Stimulated activated naive CD8-positive, alpha-beta T cell treated with anti-CD3 and anti-CD28 coated beads, Interleukin-15, Interleukin-2, amounts not matched to agents 100 U/mL and 50 U/mL, for 24 hours (primary cell): Measurements from ENCODE around the gene RARS2.
"Not testable (repeated sequence)": the region's sequence is repeated elsewhere in the genome, so short reads cannot be mapped to it uniquely, and the experiment has no call there.

Experiments used
- ATAC-seq: fragments of 150-1000 bp; cut with Tn5 transposase; one replicate; pipeline ENCODE4 v1.10.0; 2021
- DNase-seq: peaks from one replicate; pipeline ENCODE4 v3.0.0; 2021

RARS2 gene, protein sequence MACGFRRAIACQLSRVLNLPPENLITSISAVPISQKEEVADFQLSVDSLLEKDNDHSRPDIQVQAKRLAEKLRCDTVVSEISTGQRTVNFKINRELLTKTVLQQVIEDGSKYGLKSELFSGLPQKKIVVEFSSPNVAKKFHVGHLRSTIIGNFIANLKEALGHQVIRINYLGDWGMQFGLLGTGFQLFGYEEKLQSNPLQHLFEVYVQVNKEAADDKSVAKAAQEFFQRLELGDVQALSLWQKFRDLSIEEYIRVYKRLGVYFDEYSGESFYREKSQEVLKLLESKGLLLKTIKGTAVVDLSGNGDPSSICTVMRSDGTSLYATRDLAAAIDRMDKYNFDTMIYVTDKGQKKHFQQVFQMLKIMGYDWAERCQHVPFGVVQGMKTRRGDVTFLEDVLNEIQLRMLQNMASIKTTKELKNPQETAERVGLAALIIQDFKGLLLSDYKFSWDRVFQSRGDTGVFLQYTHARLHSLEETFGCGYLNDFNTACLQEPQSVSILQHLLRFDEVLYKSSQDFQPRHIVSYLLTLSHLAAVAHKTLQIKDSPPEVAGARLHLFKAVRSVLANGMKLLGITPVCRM

DNA sequence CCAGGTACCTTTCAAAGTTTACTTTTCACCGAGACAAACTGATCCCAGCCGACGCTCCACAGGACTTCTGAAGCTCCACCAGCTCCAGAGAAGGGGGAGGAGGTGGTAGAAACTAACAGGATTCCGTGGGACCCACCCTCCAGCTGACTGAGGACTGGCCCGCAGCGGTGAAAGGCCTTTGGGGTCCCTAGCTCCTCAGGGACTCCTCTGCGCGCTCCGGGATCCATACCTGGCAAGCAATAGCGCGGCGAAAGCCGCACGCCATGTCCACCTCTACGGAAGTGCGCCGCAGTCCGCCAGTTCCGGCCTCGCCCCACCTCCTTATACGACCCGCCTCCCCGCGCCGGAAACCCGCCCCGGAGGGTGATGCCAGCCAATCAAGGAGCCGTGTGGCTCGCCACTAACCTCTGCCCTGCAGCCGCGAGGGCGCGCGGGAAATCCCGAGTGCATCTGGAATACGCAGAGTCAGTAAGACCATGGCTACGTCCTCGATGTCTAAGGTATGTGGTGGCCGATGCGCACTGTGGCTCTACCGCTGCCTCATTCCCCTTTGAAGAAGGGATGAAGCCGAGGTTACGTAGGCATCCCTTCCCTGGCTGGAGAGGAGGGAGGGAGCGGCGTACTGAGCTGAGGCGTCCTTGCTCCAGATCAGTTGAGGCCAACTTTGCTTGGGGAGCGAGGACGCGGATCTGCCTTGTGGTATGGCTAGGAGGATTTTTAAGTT lies at the start of gene RARS2, which contains the start of gene ORC3:
Gene RARS2, minus strand, starts transcription at position 295 of the 724 bp plus-strand sequence. Its CDS starts 30 bp downstream, at position 265.
Gene ORC3, plus strand, starts transcription at position 443 of the 724 bp plus-strand sequence. Its CDS starts 34 bp downstream, at position 477.
- ATAC-seq = peak; percentile 100
- peak; percentile 97 for DNase-seq

DNA sequence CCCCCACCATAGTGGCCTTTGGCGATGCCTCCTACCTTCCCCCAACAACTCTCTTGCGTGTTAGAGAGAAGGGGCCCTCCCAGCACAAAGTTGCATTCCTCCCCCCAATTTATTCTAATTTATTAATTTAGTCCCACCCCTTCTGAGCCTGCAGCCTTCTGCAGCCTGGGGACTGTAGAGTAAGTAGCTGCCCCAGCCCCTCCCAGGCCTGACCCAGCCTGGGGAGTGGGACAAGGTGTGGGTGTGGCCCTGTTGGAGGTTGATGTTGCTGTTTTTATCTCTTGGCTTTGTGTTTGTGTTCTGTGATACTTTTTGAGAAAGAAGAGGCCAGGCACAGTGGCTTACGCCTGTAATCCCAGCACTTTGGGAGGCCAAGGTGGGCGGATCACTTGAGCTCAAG lies 49.6 kb upstream of the RARS2 start:
- DNase-seq (no peak), ATAC-seq (no peak)

DNA sequence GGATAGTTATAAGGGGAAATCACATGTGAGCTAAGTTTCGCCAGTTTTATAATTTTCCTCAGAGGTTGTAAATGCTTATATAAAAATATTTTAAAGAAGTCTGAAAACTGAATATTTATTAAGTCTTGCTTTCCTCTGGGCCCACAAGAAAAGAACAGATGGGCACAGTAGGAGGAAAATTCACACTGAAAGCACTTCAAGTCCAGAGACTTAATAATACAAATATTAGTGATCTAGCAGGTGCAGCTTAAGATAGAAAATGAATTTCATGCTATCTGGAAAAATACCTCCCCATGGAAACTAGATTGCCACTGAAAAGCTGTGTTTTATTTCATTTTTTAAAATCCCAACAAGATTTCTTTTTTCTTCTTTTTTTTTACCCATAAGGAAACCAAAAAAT lies 47.3 kb upstream of the RARS2 start:
- no peak for ATAC-seq
- DNase-seq = no peak

GRCh38 chr6:87636315-87636714 lies 46.5 kb upstream of the RARS2 start:
- ATAC-seq (no peak), DNase-seq (no peak)

- DNase-seq (no peak), ATAC-seq (no peak)
These were observed 44.1 kb upstream of the RARS2 start for GRCh38 chr6:87633851-87634250.

- no peak for ATAC-seq
- DNase-seq = no peak
These were observed 41.0 kb upstream of the RARS2 start for GRCh38 chr6:87630746-87631145.

- ATAC-seq = no peak
- no peak for DNase-seq
These were observed 39.1 kb upstream of the RARS2 start for GRCh38 chr6:87628881-87629280.

- no peak for ATAC-seq
These were observed 38.6 kb upstream of the RARS2 start for GRCh38 chr6:87628424-87628823.

GRCh38 chr6:87623248-87623647 lies 33.5 kb upstream of the RARS2 start:
- ATAC-seq (no peak), DNase-seq (no peak)

More at GRCh38 chr6:87628424-87628823, 38.6 kb upstream of the RARS2 start:
- DNase-seq = no peak

DNA sequence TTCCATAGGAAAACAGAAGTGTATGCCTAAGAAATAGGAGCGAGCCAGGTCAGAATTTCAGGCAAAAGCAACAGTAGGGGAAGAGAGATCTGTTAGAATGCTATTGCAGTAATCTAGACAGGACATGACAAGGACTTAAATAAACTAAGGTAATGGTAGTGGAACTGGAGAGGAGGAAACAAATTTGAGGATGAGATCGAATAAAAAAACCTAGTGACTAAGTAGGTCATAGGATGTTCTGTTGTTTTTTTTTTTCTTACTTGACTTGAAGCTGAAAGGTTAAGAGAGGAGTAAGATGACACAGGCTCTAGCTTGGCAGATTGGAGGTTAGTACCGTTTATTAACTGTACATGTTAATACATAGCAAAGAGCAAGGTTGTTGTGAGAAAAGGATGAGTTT lies 28.7 kb upstream of the RARS2 start:
- DNase-seq (no peak), ATAC-seq (no peak)

- ATAC-seq (no peak), DNase-seq (no peak)
These were observed 27.6 kb upstream of the RARS2 start for GRCh38 chr6:87617405-87617804.

GRCh38 chr6:87613018-87613417 lies 23.2 kb upstream of the RARS2 start:
- ATAC-seq, DNase-seq: not testable (repeated sequence)

DNA sequence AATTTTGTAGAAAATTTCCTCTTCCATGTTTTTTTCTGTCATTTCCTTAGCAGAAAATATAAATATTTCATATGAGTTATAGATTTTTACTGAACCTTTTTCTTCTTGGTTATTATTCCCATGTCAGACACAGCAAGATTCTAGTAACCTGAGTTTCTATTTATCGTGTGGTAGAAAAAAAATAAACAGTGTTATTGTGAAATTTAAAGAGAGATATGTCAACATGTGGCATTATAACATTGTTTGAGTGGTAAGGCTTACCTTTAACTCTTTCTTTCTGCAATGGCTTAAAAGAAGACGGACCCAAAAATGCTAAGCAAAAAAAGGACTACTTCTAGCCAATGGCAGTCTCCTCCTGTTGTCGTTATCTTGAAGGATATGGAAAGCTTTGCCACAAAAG lies 19.0 kb upstream of the RARS2 start:
- DNase-seq (no peak), ATAC-seq (no peak)

DNA sequence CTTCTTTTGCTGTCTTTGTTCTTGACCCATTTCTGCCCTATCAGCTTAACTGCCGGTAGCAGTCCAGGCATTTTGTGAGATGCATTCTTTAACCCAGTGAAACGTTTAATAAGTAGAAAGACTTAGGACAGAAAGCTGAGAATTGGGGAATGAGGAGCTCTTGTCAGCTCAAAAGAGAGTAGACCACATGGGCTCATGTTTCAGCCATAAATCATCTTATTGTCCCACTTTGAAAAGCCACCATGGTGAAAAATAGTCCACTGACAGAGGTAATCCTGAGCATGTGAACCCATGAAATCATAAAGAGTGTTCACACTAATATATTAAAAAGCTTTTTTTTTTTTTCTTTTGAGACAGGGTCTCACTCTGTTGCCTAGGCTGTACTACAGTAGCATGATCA lies 16.4 kb upstream of the RARS2 start:
- ATAC-seq (no peak), DNase-seq (no peak)

- ATAC-seq = no peak
- no peak for DNase-seq
These were observed 10.8 kb upstream of the RARS2 start for GRCh38 chr6:87600576-87600975.

GRCh38 chr6:87590990-87591389 lies 1.2 kb upstream of the RARS2 start:
- ATAC-seq (no peak), DNase-seq (no peak)

GRCh38 chr6:87590417-87590880 lies 662 bp upstream of the RARS2 start:
- no peak for ATAC-seq
- no peak for DNase-seq

- no peak for ATAC-seq
- DNase-seq = no peak
These were observed 905 bp downstream of the RARS2 start for GRCh38 chr6:87588756-87589407.

DNA sequence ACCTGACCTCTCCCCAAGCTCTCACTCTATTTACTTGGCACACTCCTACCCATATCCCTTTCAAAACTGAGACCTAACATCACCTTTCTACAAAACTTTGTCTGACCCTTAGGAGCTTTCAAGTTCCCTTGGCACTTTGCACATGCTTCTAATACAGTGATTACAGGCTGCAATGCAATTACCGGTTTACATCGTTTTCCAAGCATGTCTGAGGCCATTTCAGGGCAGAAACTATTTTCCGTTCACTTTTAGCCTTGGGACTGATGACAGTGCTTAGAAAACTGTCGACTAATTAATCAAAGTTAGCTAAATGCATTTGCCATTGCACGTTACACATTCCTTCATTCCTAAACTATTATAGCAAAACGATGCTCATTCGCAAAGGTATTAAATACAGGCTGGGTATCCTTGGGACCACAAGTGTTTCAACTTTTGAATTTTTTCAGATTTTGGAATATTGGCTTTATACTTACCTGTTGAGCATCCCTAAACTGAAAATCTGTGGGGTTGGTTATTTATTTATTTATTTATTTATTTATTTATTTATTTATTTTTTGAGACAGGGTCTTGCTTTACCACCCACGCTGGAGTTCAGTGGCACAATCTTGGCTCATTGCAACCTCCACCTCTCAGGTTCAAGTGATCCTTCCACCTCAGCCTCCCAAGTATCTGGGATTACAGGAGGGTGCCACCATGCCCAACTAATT lies 3.3 kb downstream of the RARS2 start:
- no peak for ATAC-seq

GRCh38 chr6:87583822-87584221 lies 6.0 kb downstream of the RARS2 start:
- DNase-seq = no peak
- ATAC-seq = no peak

More for the DNA sequence above, 3.3 kb downstream of the RARS2 start:
- no peak for DNase-seq

- ATAC-seq = no peak
- DNase-seq = no peak
These were observed 14.4 kb downstream of the RARS2 start for GRCh38 chr6:87575423-87575822.
